Measurements from ENCODE around the gene CST9.
A peak's percentile ranks its signal among the peaks of the same experiment; 100 is the strongest.
"Not testable (repeated sequence)": the region's sequence is repeated elsewhere in the genome, so short reads cannot be mapped to it uniquely, and the experiment has no call there.

Gene CST9

GRCh38 chr20:23624324-23624691, 18.6 kb upstream of the CST9 start:
- no peak for DNase-seq (ENCODE audit: low read depth in 3 of 3, low spot score in 1 of 3)

- no peak for DNase-seq (ENCODE audit: low read depth in 3 of 3, low spot score in 1 of 3)
Observed at GRCh38 chr20:23623666-23624323, 18.1 kb upstream of the CST9 start.

GRCh38 chr20:23622839-23623343, 17.2 kb upstream of the CST9 start:
- no peak for DNase-seq (ENCODE audit: low read depth in 3 of 3, low spot score in 1 of 3)

GRCh38 chr20:23622401-23622800, 16.7 kb upstream of the CST9 start:
- DNase-seq (ENCODE audit: low read depth in 3 of 3, low spot score in 1 of 3), result not testable (repeated sequence)

- not testable (repeated sequence) for DNase-seq (ENCODE audit: low read depth in 3 of 3, low spot score in 1 of 3)
Observed at GRCh38 chr20:23620670-23621386, 15.1 kb upstream of the CST9 start.

DNA sequence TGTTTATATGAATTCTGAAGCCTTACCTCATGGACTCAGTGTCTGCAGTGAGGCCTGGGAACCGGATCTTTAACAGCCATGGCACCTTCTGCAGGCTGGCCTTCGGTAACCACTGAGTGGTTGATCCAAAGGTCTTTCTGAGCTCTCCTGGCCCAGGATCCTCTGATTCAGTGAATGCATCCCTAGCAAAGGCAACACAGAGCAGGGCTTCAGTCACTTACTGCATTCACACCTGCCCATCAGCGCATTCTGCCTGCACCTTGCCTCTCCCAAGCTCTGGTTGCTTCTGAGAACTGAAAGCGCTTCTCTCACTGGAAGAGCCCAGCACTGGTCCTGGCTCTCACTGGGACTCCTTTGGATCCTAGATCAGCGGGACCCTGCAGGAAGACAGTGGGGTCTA, 8.4 kb upstream of the CST9 start:
- DNase-seq (ENCODE audit: low read depth in 3 of 3, low spot score in 1 of 3), result no peak

- no peak for DNase-seq (ENCODE audit: low read depth in 3 of 3, low spot score in 1 of 3)
Observed at GRCh38 chr20:23613676-23614075, 8.0 kb upstream of the CST9 start.

DNA sequence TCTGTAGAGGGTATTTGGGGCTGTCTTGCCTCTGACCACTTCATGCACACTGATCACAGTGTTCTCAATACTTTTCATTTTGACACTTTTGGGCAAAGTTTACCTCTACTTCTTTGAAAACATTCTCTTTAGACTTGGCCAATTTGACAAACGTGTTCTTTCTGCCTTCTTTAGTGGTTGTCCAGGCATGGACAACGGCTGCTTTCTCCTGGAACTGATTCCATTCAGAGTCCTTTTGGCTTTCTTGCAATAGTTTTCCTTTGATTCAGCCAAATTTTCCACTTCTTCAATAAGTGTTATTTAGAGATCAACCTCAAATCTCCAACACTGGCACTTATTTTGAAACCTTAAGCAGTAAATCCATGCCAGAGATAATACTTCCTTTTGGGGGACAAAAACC, 6.7 kb upstream of the CST9 start:
- DNase-seq (ENCODE audit: low read depth in 3 of 3, low spot score in 1 of 3), result no peak

- DNase-seq (ENCODE audit: low read depth in 3 of 3, low spot score in 1 of 3), result no peak
Observed at GRCh38 chr20:23609486-23610109, 3.9 kb upstream of the CST9 start.

DNA sequence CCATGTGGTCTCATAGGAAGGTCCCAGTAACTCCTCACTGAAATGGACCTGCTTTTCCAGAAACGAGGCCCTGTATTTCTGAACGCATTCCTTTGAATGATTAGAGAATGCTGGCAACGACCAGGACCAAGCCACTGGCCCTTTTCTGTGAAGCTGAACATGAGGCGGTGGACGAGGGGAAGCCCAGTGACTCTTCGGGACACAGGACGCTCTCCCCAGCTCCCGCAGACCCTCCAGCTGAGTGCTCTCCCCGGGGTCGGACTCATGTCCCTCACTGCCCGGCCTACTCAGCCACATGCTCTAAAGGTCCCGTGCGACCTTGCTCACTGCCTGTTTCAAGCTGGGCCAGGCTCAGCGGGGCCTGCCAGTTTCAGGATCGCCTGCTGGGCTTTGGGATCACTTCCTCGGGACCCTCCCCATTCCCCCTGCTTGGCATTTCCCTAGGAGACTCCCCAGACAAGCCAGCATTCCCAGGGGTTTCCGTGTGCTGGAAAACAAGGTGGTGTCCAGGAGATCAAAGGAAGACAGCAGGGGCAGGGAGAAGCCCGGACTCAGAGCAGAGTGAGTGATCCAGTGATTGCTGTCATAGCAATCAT, 2.6 kb upstream of the CST9 start:
- no peak for DNase-seq (ENCODE audit: low read depth in 3 of 3, low spot score in 1 of 3)

- DNase-seq (ENCODE audit: low read depth in 3 of 3, low spot score in 1 of 3), result no peak
Observed at GRCh38 chr20:23607497-23608245, 2.0 kb upstream of the CST9 start.

GRCh38 chr20:23606652-23607049, 934 bp upstream of the CST9 start:
- peak in 2 of 3 donors; percentile 6 to 56 for DNase-seq (ENCODE audit: low read depth in 3 of 3, low spot score in 1 of 3)

DNA sequence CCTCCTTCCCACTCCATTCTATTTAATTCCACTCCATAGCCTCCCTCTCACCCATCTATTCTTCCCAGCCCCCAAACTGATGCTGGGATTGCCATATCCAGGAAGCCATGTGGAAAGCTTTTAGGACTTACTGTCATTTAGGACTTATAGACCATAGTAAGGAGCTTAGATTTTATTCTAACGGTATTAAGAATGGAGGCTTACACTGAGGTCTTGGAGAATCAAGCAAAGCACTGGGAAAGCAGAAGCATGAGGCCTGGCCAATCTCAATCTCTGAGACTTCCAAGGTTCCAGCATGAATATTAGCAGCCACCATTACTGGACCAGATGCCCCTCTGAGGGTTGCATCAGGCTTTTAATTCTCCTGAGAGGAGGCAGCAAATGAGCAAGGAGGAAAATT, 1.4 kb downstream of the CST9 start:
- no peak for DNase-seq (ENCODE audit: low read depth in 3 of 3, low spot score in 1 of 3)

DNA sequence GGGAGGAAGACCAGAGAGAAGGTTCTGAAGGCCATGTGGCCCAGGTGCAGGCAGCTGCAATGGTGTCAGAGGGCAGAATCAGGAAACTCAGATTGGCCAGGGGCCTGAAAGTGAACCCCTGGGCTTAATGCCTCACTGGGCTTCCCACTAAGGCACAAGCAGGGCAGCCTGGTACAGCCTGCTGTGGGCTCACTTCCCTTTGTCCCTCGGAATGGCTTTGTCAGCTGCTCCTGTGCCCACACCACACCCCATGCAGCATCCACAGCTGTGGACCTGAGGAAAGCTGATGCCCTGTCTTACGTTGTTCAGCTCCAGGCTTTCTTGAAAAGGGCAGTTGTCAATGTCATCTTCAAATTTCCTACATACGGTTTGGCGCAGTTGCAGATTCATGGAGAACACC, 2.4 kb downstream of the CST9 start:
- DNase-seq (ENCODE audit: low read depth in 3 of 3, low spot score in 1 of 3), result no peak

- no peak for DNase-seq (ENCODE audit: low read depth in 3 of 3, low spot score in 1 of 3)
Observed at GRCh38 chr20:23602699-23603098, 3.0 kb downstream of the CST9 start.

DNA sequence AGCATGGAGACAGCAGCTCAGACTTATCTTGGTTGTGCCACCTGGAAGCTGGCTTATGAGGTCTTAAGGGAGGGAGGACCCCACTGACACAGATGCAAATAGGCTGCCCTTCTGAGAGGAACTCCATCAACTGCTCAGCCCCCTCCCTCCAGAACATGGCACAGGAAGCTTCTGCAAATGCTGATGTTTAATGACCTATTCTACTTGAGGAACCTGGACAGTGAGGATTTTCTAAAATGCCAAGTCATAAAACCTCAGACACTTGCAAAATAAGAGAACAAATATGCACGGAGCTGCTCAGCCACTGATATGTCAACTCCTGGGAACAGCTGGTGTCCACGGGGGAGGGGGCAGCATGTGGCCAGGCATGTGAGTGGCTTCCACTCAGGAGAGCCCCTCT, 3.5 kb downstream of the CST9 start:
- no peak for DNase-seq (ENCODE audit: low read depth in 3 of 3, low spot score in 1 of 3)

- DNase-seq (ENCODE audit: low read depth in 3 of 3, low spot score in 1 of 3), result no peak
Observed at GRCh38 chr20:23601715-23602114, 4.0 kb downstream of the CST9 start.

- DNase-seq (ENCODE audit: low read depth in 3 of 3, low spot score in 1 of 3), result no peak
Observed at GRCh38 chr20:23598481-23598880, 7.2 kb downstream of the CST9 start.

- no peak for DNase-seq (ENCODE audit: low read depth in 3 of 3, low spot score in 1 of 3)
Observed at GRCh38 chr20:23596579-23597250, 9.0 kb downstream of the CST9 start.

DNA sequence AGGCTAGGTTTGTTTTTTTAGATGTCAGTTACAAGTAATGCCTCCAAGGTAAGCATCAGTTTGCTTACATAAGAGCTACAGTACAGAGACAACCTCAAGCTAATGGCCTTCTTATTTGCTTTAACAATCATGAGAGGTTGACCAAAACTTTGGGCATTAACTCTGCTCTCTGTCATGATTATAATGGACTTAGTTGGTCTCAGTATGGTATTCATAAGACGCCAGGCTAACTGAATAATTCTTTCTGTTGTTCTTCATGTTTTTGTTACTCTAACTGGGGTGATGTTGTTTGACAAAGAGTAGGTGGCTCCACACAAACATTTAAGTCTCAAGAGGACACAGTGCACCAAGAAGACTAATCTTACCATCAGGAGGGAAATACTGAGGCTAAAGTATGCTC, 9.8 kb downstream of the CST9 start:
- no peak for DNase-seq (ENCODE audit: low read depth in 3 of 3, low spot score in 1 of 3)

All from stimulated activated CD4-positive, alpha-beta T cell treated with anti-CD3 and anti-CD28 coated beads, TNF-alpha, amount 100 ng/mL, for 1 hour (primary cell).